ENCODE measurements around the gene THRB. TPM values are rescaled to one million over a fixed set of nuclear protein-coding genes. Genes with fewer than 3 reads are reported as not detected.

The THRB gene
- total and polyA plus RNA-seq, 2 donors (not counting 3 experiments of a cell fraction or from before 2014, with no cell fraction given) = 0.06 TPM; not detected in 1

GRCh38 chr3:24249523-24249922 lies 245.1 kb downstream of the THRB start:
- no peaks in the 10 kb centered on the region for H3K9me1 ChIP-seq (replicated peaks; ENCODE audit: control insufficient read depth, extremely low read depth, insufficient read depth, low read length)
- dilution Hi-C loops (cut with MboI; ENCODE audit: extremely low pct_ligation_motif_present, low sequenced_read_pairs) = no loop called here
- no peak overlapping the region for H3K27ac ChIP-seq (ENCODE audit: insufficient read depth, low read depth, low read length)
- no peak overlapping the region for H3K4me3 ChIP-seq (replicated peaks in 1 of 3; ENCODE audit: insufficient read depth in 1 of 3, low read depth in 1 of 3, low read length in 3 of 3)
- ChIA-PET POLR2A (no interaction called here), CTCF (no interaction called here)
- intact Hi-C loops (cut with micrococcal nuclease) = no loop called here
- H3K27me3 ChIP-seq (ENCODE audit: control insufficient read depth in 2 of 2, insufficient read depth in 2 of 2, low read length in 2 of 2) = no peaks in the 10 kb centered on the region
- DNase-seq (ENCODE audit: low read depth, low spot score) (no peak), FAIRE-seq (no peak)
- no TSS peak for BruUV-seq (replicated peaks)
- TF ChIP-seq MYC (IDR thresholded peaks at IDR 0.05; ENCODE audit: low read depth, low read length) = no peak
- TF ChIP-seq POLR2AphosphoS5 (IDR thresholded peaks at IDR 0.05; ENCODE audit: insufficient read depth, low read depth, low read length) = no peak
- no peak for TF ChIP-seq FOS (IDR thresholded peaks at IDR 0.05; ENCODE audit: borderline replicate concordance, insufficient read depth, low read length)
- TF ChIP-seq EZH2 (IDR thresholded peaks at IDR 0.05; ENCODE audit: borderline replicate concordance, low read depth, low read length, severe bottlenecking) = no peak
- TF ChIP-seq JUN (IDR thresholded peaks at IDR 0.05; ENCODE audit: borderline replicate concordance, insufficient read depth, insufficient read length, low read depth) = no peak
- TF ChIP-seq, protein P1, sequence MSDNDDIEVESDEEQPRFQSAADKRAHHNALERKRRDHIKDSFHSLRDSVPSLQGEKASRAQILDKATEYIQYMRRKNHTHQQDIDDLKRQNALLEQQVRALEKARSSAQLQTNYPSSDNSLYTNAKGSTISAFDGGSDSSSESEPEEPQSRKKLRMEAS (IDR thresholded peaks at IDR 0.05; ENCODE audit: insufficient read depth, insufficient read length) = no peak
- TF ChIP-seq GATA2 (IDR thresholded peaks at IDR 0.05; ENCODE audit: insufficient read depth, insufficient read length, low read depth, low read length) = no peak
- TF ChIP-seq POLR2A (IDR thresholded peaks at IDR 0.05; ENCODE audit: low read depth, low read length) = no peak
- TF ChIP-seq, protein P2, sequence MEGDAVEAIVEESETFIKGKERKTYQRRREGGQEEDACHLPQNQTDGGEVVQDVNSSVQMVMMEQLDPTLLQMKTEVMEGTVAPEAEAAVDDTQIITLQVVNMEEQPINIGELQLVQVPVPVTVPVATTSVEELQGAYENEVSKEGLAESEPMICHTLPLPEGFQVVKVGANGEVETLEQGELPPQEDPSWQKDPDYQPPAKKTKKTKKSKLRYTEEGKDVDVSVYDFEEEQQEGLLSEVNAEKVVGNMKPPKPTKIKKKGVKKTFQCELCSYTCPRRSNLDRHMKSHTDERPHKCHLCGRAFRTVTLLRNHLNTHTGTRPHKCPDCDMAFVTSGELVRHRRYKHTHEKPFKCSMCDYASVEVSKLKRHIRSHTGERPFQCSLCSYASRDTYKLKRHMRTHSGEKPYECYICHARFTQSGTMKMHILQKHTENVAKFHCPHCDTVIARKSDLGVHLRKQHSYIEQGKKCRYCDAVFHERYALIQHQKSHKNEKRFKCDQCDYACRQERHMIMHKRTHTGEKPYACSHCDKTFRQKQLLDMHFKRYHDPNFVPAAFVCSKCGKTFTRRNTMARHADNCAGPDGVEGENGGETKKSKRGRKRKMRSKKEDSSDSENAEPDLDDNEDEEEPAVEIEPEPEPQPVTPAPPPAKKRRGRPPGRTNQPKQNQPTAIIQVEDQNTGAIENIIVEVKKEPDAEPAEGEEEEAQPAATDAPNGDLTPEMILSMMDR (IDR thresholded peaks at IDR 0.05; ENCODE audit: extremely low read depth in 1 of 2, insufficient read depth in 1 of 2, low read depth in 1 of 2, low read length in 2 of 2) = no peak
- H3K4me1 ChIP-seq (ENCODE audit: control insufficient read depth, extremely low read depth, insufficient read depth, low read length) = no peaks in the 10 kb centered on the region
- no peak overlapping the region for H2AFZ ChIP-seq (ENCODE audit: low read depth, low read length)
- H4K20me1 ChIP-seq (replicated peaks; ENCODE audit: control insufficient read depth, extremely low read depth, insufficient read depth, low read length) = no peaks in the 10 kb centered on the region
- H3K36me3 ChIP-seq (ENCODE audit: control insufficient read depth in 2 of 2, extremely low read depth in 1 of 2, insufficient read depth in 2 of 2, low read length in 2 of 2) = no peaks in the 10 kb centered on the region
- no peaks in the 10 kb centered on the region for H3K9me3 ChIP-seq (replicated peaks; ENCODE audit: control insufficient read depth, insufficient read depth, low read length)
- H3K4me2 ChIP-seq (ENCODE audit: insufficient read depth, low read length) = no peak overlapping the region
- H3K79me2 ChIP-seq (ENCODE audit: control insufficient read depth, insufficient read depth, low read length) = no peaks in the 10 kb centered on the region
- H3K9ac ChIP-seq (replicated peaks; ENCODE audit: extremely low read depth, insufficient read depth, low read length) = no peak overlapping the region

Data from endothelial cell of umbilical vein (primary cell).